ENCODE data around the gene TMEM40. TPM values are rescaled to one million over a fixed set of nuclear protein-coding genes. Genes with fewer than 3 reads are reported as not detected.
A peak's percentile ranks its signal among the peaks of the same experiment; 100 is the strongest.

The TMEM40 gene
- total and polyA plus RNA-seq, 2 experiments from 2014 or later: 0.14 to 0.48 TPM

DNA sequence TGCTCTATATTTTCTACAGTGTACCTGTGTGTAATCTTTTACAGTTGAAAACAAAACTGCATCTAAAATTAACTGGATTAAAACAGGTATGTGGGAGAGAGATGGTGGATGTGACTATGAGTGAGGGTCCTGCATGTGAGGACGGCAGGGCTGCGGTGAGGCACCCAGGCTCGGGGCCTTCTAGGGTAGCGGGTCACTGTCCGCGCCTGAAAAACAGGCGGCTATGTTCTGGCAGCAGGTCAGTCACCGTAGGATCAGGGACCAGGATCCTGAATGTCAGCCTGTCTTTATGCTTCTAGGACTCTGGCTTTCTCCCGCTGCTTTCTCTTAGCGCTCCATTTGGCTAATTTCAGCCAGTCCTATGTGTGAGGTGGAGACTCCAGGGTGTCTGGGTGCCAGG lies 12.6 kb downstream of the TMEM40 start:
- ATAC-seq (peak; percentile 56), DNase-seq (ENCODE audit: low spot score) (no peak)
- Mint-ChIP-seq H3K36me3 (ENCODE audit: low read depth) (no peaks in the 10 kb centered on the region), H3K4me1 (peaks cover 2% of the 10 kb centered on the region; the same call in 1 of the 3 replicates), H3K4me3 (no peak overlapping the region), H3K27ac (no peak overlapping the region), H3K9me3 (no peaks in the 10 kb centered on the region), H3K27me3 (ENCODE audit: insufficient read depth, low read depth, poor library complexity) (peaks cover 2% of the 10 kb centered on the region)
- peak overlapping the region; percentile 92 for H2AFZ ChIP-seq
- H3K79me2 ChIP-seq (replicated peaks; ENCODE audit: insufficient read depth): no peaks in the 10 kb centered on the region
- H3K9me2 ChIP-seq (ENCODE audit: insufficient read depth): no peaks in the 10 kb centered on the region
- H3K4me3 ChIP-seq: no peak overlapping the region
- no peaks in the 10 kb centered on the region for H3F3A ChIP-seq (replicated peaks; ENCODE audit: low read depth)
- no peaks in the 10 kb centered on the region for H3K36me3 ChIP-seq (ENCODE audit: insufficient read depth)
- H4K20me1 ChIP-seq (replicated peaks; ENCODE audit: insufficient read depth): no peaks in the 10 kb centered on the region
- no peaks in the 10 kb centered on the region for H3K4me1 ChIP-seq (ENCODE audit: insufficient read depth)
- TF ChIP-seq ZNF331 (CRISPR knock-in tag; IDR thresholded peaks at IDR 0.05; ENCODE audit: low read depth): no peak
- TF ChIP-seq POLR2AphosphoS5 (IDR thresholded peaks at IDR 0.05; ENCODE audit: low read depth): no peak
- H3K27ac ChIP-seq (ENCODE audit: low read depth): no peak overlapping the region
- H3K27me3 ChIP-seq (ENCODE audit: insufficient read depth): no peaks in the 10 kb centered on the region
- H3K4me2 ChIP-seq: no peak overlapping the region

DNA sequence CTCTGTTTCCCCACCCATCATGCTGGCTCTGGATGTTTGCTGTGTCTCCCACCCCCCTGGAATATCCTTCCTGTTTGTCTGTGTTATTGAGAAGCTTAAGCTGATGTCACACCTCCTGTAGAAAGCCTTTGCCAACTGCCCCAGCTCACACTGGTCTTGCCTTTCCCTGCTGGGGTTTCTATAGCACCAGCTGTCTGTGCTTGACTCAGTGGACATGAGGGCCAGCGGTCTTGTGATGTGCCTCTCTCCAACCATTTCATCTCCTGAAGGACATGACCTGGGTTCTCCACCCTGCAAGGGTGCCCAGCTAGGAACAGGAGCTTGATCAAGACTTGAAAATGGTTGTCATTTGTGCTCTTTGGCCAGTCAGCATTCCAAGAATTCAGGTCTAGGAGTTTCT lies 14.7 kb downstream of the TMEM40 start:
- no peaks in the 10 kb centered on the region for H3K9me3 Mint-ChIP-seq
- TF ChIP-seq STAT1 (IDR thresholded peaks at IDR 0.05; ENCODE audit: unreplicated experiment) (no peak), EZH2phosphoT487 (IDR thresholded peaks at IDR 0.05; ENCODE audit: unreplicated experiment) (no peak), NANOG (IDR thresholded peaks at IDR 0.05; ENCODE audit: borderline replicate concordance) (no peak), CREB1 (CRISPR knock-in tag; IDR thresholded peaks at IDR 0.05; ENCODE audit: low read depth) (no peak), JUNB (IDR thresholded peaks at IDR 0.05; ENCODE audit: unreplicated experiment) (no peak), EZH2 (IDR thresholded peaks at IDR 0.05; ENCODE audit: low read depth, unreplicated experiment) (no peak), ZNF114 (CRISPR knock-in tag; IDR thresholded peaks at IDR 0.05) (no peak)
- TF ChIP-seq, protein P1, sequence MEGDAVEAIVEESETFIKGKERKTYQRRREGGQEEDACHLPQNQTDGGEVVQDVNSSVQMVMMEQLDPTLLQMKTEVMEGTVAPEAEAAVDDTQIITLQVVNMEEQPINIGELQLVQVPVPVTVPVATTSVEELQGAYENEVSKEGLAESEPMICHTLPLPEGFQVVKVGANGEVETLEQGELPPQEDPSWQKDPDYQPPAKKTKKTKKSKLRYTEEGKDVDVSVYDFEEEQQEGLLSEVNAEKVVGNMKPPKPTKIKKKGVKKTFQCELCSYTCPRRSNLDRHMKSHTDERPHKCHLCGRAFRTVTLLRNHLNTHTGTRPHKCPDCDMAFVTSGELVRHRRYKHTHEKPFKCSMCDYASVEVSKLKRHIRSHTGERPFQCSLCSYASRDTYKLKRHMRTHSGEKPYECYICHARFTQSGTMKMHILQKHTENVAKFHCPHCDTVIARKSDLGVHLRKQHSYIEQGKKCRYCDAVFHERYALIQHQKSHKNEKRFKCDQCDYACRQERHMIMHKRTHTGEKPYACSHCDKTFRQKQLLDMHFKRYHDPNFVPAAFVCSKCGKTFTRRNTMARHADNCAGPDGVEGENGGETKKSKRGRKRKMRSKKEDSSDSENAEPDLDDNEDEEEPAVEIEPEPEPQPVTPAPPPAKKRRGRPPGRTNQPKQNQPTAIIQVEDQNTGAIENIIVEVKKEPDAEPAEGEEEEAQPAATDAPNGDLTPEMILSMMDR (conservative IDR thresholded peaks at IDR 0.05; ENCODE audit: low read depth in 2 of 2): no peak
- TF ChIP-seq, protein P2, sequence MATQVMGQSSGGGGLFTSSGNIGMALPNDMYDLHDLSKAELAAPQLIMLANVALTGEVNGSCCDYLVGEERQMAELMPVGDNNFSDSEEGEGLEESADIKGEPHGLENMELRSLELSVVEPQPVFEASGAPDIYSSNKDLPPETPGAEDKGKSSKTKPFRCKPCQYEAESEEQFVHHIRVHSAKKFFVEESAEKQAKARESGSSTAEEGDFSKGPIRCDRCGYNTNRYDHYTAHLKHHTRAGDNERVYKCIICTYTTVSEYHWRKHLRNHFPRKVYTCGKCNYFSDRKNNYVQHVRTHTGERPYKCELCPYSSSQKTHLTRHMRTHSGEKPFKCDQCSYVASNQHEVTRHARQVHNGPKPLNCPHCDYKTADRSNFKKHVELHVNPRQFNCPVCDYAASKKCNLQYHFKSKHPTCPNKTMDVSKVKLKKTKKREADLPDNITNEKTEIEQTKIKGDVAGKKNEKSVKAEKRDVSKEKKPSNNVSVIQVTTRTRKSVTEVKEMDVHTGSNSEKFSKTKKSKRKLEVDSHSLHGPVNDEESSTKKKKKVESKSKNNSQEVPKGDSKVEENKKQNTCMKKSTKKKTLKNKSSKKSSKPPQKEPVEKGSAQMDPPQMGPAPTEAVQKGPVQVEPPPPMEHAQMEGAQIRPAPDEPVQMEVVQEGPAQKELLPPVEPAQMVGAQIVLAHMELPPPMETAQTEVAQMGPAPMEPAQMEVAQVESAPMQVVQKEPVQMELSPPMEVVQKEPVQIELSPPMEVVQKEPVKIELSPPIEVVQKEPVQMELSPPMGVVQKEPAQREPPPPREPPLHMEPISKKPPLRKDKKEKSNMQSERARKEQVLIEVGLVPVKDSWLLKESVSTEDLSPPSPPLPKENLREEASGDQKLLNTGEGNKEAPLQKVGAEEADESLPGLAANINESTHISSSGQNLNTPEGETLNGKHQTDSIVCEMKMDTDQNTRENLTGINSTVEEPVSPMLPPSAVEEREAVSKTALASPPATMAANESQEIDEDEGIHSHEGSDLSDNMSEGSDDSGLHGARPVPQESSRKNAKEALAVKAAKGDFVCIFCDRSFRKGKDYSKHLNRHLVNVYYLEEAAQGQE (IDR thresholded peaks at IDR 0.05; ENCODE audit: unreplicated experiment): no peak
- TF ChIP-seq, protein P3, sequence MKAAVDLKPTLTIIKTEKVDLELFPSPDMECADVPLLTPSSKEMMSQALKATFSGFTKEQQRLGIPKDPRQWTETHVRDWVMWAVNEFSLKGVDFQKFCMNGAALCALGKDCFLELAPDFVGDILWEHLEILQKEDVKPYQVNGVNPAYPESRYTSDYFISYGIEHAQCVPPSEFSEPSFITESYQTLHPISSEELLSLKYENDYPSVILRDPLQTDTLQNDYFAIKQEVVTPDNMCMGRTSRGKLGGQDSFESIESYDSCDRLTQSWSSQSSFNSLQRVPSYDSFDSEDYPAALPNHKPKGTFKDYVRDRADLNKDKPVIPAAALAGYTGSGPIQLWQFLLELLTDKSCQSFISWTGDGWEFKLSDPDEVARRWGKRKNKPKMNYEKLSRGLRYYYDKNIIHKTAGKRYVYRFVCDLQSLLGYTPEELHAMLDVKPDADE (IDR thresholded peaks at IDR 0.05): no peak

More for the DNA sequence above, 14.7 kb downstream of the TMEM40 start:
- Mint-ChIP-seq H3K36me3 (ENCODE audit: low read depth) (no peaks in the 10 kb centered on the region), H3K4me3 (no peak overlapping the region), H3K4me1 (peaks cover 2% of the 10 kb centered on the region; the same call in 1 of the 3 replicates), H3K27ac (no peak overlapping the region), H3K27me3 (ENCODE audit: insufficient read depth, low read depth, poor library complexity) (peaks cover 2% of the 10 kb centered on the region)
- Histone ChIP-seq H3K4me1 (ENCODE audit: insufficient read depth) (no peaks in the 10 kb centered on the region), H3K27ac (ENCODE audit: low read depth) (no peak overlapping the region), H3K9me2 (ENCODE audit: insufficient read depth) (no peaks in the 10 kb centered on the region), H3K4me2 (no peak overlapping the region), H2AFZ (no peak overlapping the region), H3F3A (replicated peaks; ENCODE audit: low read depth) (no peaks in the 10 kb centered on the region), H4K20me1 (replicated peaks; ENCODE audit: insufficient read depth) (no peaks in the 10 kb centered on the region), H3K36me3 (ENCODE audit: insufficient read depth) (no peaks in the 10 kb centered on the region), H3K27me3 (ENCODE audit: insufficient read depth) (no peaks in the 10 kb centered on the region), H3K79me2 (replicated peaks; ENCODE audit: insufficient read depth) (no peaks in the 10 kb centered on the region), H3K4me3 (no peak overlapping the region)
- ATAC-seq: no peak
- no peak for DNase-seq (ENCODE audit: low spot score)

Data from GM23338 (cell line).